ENCODE results near the gene BUD13. TPM values are rescaled to one million over a fixed set of nuclear protein-coding genes. Genes with fewer than 3 reads are reported as not detected.

The BUD13 gene
- total and polyA plus RNA-seq, 2 donors from 2014 or later = 11.7 to 14.1 TPM

GRCh38 chr11:116716621-116717020, 56.2 kb downstream of the BUD13 start:
- no peak for FAIRE-seq
- H3K36me3 ChIP-seq (ENCODE audit: control insufficient read depth in 2 of 3, insufficient read depth in 3 of 3, low read length in 3 of 3) = no peaks in the 10 kb centered on the region
- no peak overlapping the region for H3K4me3 ChIP-seq (ENCODE audit: low read length in 3 of 3)

GRCh38 chr11:116715383-116715782, 57.4 kb downstream of the BUD13 start:
- Histone ChIP-seq H3K9ac (ENCODE audit: low read length in 3 of 3) (no peak overlapping the region), H3K27ac (ENCODE audit: low read depth in 2 of 2, low read length in 2 of 2) (no peak overlapping the region), H3K36me3 (ENCODE audit: control insufficient read depth in 2 of 3, insufficient read depth in 3 of 3, low read length in 3 of 3) (no peaks in the 10 kb centered on the region), H3K9me3 (ENCODE audit: control insufficient read depth in 2 of 3, insufficient read depth in 1 of 3, low read length in 3 of 3) (no peaks in the 10 kb centered on the region), H3K27me3 (ENCODE audit: control insufficient read depth, insufficient read depth, low read length) (no peaks in the 10 kb centered on the region), H3K4me1 (ENCODE audit: control insufficient read depth in 2 of 3, insufficient read depth in 2 of 3, low read depth in 1 of 3, low read length in 3 of 3) (no peaks in the 10 kb centered on the region), H3K4me3 (ENCODE audit: low read length in 3 of 3) (no peak overlapping the region)
- no peak for TF ChIP-seq CTCF (IDR thresholded peaks at IDR 0.05; ENCODE audit: borderline replicate concordance, extremely low read depth, insufficient read depth)
- intact Hi-C loops (cut with DNase I) = no loop called here
- DNase-seq (no peak), FAIRE-seq (no peak)

More at GRCh38 chr11:116716621-116717020, 56.2 kb downstream of the BUD13 start:
- no peaks in the 10 kb centered on the region for H3K4me1 ChIP-seq (ENCODE audit: control insufficient read depth in 2 of 3, insufficient read depth in 2 of 3, low read depth in 1 of 3, low read length in 3 of 3)
- no peak overlapping the region for H3K9ac ChIP-seq (ENCODE audit: low read length in 3 of 3)
- DNase-seq = no peak
- no peak for TF ChIP-seq CTCF (IDR thresholded peaks at IDR 0.05; ENCODE audit: borderline replicate concordance, extremely low read depth, insufficient read depth)
- no peak overlapping the region for H3K27ac ChIP-seq (ENCODE audit: low read depth in 2 of 2, low read length in 2 of 2)
- H3K9me3 ChIP-seq (ENCODE audit: control insufficient read depth in 2 of 3, insufficient read depth in 1 of 3, low read length in 3 of 3) = no peaks in the 10 kb centered on the region
- intact Hi-C loops (cut with DNase I) = no loop called here
- H3K27me3 ChIP-seq (ENCODE audit: control insufficient read depth, insufficient read depth, low read length) = no peaks in the 10 kb centered on the region

GRCh38 chr11:116714902-116715301, 57.9 kb downstream of the BUD13 start:
- DNase-seq = no peak
- Histone ChIP-seq H3K4me1 (ENCODE audit: control insufficient read depth in 2 of 3, insufficient read depth in 2 of 3, low read depth in 1 of 3, low read length in 3 of 3) (no peaks in the 10 kb centered on the region), H3K9ac (ENCODE audit: low read length in 3 of 3) (no peak overlapping the region), H3K27me3 (ENCODE audit: control insufficient read depth, insufficient read depth, low read length) (no peaks in the 10 kb centered on the region), H3K4me3 (ENCODE audit: low read length in 3 of 3) (no peak overlapping the region), H3K27ac (ENCODE audit: low read depth in 2 of 2, low read length in 2 of 2) (no peak overlapping the region), H3K9me3 (ENCODE audit: control insufficient read depth in 2 of 3, insufficient read depth in 1 of 3, low read length in 3 of 3) (no peaks in the 10 kb centered on the region), H3K36me3 (ENCODE audit: control insufficient read depth in 2 of 3, insufficient read depth in 3 of 3, low read length in 3 of 3) (no peaks in the 10 kb centered on the region)
- intact Hi-C loops (cut with DNase I) = no loop called here
- FAIRE-seq = no peak
- TF ChIP-seq CTCF (IDR thresholded peaks at IDR 0.05; ENCODE audit: borderline replicate concordance, extremely low read depth, insufficient read depth) = no peak

- intact Hi-C loops (cut with DNase I) = no loop called here
- FAIRE-seq = no peak
- no peaks in the 10 kb centered on the region for H3K4me1 ChIP-seq (ENCODE audit: control insufficient read depth in 2 of 3, insufficient read depth in 2 of 3, low read depth in 1 of 3, low read length in 3 of 3)
- no peaks in the 10 kb centered on the region for H3K36me3 ChIP-seq (ENCODE audit: control insufficient read depth in 2 of 3, insufficient read depth in 3 of 3, low read length in 3 of 3)
- no peak overlapping the region for H3K27ac ChIP-seq (ENCODE audit: low read depth in 2 of 2, low read length in 2 of 2)
- H3K9me3 ChIP-seq (ENCODE audit: control insufficient read depth in 2 of 3, insufficient read depth in 1 of 3, low read length in 3 of 3) = no peaks in the 10 kb centered on the region
- no peak for TF ChIP-seq CTCF (IDR thresholded peaks at IDR 0.05; ENCODE audit: borderline replicate concordance, extremely low read depth, insufficient read depth)
- H3K27me3 ChIP-seq (ENCODE audit: control insufficient read depth, insufficient read depth, low read length) = no peaks in the 10 kb centered on the region
- H3K4me3 ChIP-seq (ENCODE audit: low read length in 3 of 3) = no peak overlapping the region
- DNase-seq = no peak
- no peak overlapping the region for H3K9ac ChIP-seq (ENCODE audit: low read length in 3 of 3)
These were observed 60.4 kb downstream of the BUD13 start for GRCh38 chr11:116712428-116712827.

All from kidney (tissue), 14 donors.